ENCODE results near the gene SMIM38.

Gene SMIM38

GRCh38 chr11:69178819-69179482 is 23.2 kb downstream of the SMIM38 start:
- DNase-seq (ENCODE audit: low read depth): no peak
- no peak overlapping the region for H3K4me3 ChIP-seq (ENCODE audit: control insufficient read depth, low read depth, low read length)
- TF ChIP-seq, protein P1, sequence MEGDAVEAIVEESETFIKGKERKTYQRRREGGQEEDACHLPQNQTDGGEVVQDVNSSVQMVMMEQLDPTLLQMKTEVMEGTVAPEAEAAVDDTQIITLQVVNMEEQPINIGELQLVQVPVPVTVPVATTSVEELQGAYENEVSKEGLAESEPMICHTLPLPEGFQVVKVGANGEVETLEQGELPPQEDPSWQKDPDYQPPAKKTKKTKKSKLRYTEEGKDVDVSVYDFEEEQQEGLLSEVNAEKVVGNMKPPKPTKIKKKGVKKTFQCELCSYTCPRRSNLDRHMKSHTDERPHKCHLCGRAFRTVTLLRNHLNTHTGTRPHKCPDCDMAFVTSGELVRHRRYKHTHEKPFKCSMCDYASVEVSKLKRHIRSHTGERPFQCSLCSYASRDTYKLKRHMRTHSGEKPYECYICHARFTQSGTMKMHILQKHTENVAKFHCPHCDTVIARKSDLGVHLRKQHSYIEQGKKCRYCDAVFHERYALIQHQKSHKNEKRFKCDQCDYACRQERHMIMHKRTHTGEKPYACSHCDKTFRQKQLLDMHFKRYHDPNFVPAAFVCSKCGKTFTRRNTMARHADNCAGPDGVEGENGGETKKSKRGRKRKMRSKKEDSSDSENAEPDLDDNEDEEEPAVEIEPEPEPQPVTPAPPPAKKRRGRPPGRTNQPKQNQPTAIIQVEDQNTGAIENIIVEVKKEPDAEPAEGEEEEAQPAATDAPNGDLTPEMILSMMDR (conservative IDR thresholded peaks at IDR 0.05; ENCODE audit: control insufficient read depth, insufficient read depth, low read depth, low read length): no peak

- no peak for DNase-seq (ENCODE audit: low read depth)
- TF ChIP-seq, protein P1 (conservative IDR thresholded peaks at IDR 0.05; ENCODE audit: control insufficient read depth, insufficient read depth, low read depth, low read length): no peak
- H3K4me3 ChIP-seq (ENCODE audit: control insufficient read depth, low read depth, low read length): no peak overlapping the region
These were observed 24.5 kb downstream of the SMIM38 start for GRCh38 chr11:69180226-69180625.

GRCh38 chr11:69180726-69181125 is 25.0 kb downstream of the SMIM38 start:
- TF ChIP-seq, protein P1 (conservative IDR thresholded peaks at IDR 0.05; ENCODE audit: control insufficient read depth, insufficient read depth, low read depth, low read length): no peak
- H3K4me3 ChIP-seq (ENCODE audit: control insufficient read depth, low read depth, low read length): no peak overlapping the region
- DNase-seq (ENCODE audit: low read depth): no peak

DNA sequence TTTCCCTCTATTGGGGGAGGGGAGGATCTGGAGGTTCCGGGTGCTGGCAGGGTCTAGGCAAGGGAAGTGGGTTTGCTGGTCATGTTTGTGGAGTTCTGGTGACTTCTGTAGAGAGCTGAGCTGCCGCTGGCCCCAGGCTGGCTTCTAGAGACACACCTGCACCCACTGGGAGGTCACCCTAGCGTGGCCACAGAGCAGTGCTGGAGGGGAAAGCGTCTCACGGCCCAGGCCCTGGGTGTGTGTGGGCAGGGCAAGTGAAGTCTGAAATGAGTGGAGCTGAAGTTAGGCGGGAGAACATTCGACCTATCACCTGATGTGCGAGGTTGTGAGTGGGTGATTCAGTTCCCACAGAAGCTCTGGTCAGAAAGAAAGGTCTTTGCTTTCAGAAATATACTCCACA is 27.9 kb downstream of the SMIM38 start:
- TF ChIP-seq, protein P1 (conservative IDR thresholded peaks at IDR 0.05; ENCODE audit: control insufficient read depth, insufficient read depth, low read depth, low read length): no peak
- no peak for DNase-seq (ENCODE audit: low read depth)
- H3K4me3 ChIP-seq (ENCODE audit: control insufficient read depth, low read depth, low read length): no peak overlapping the region

DNA sequence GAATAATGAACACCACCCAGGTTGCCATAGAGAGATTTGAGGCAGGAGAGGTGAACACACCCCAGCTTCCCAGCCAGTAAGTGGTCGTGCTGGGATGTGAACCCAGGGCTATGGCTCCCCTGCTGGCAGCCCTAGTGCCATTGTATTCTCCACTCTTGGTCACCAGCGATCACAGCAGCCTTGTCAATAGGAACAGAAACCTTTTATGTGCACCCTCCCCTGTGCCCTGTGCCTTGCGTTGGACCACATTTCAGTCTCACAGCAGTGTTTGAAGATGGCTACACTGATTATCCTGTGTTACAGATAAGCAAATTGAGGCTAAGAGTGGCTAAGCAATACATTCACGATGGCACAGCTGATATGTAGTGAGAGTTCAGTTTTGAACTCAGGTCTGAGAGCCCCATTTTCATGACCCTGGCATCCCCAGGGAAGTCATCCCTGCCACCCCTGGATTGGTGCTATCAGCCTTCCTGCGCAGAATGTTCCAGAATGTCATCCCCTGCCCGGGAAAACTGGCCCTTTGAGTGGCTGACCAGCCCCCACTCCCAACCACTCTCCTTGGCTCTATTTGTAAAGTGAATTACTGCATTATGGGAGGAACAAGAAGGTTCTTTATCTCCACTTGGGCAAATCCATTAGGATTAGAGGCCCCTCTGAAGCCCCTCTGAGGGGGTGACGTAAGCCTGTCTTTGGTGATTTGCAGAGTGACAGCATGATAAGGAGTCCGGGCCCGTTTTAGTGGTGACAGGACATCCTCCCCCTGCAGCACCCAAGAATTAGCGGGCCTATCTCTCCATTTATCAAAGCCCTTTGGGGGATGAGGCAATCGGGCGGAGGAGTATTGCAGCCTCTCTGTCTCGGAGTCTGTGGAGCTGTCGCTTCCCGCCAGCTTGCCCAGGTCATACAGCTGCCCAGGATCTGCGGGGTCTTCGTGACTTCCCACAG is 30.9 kb downstream of the SMIM38 start:
- TF ChIP-seq, protein P1 (conservative IDR thresholded peaks at IDR 0.05; ENCODE audit: control insufficient read depth, insufficient read depth, low read depth, low read length): no peak
- H3K4me3 ChIP-seq (ENCODE audit: control insufficient read depth, low read depth, low read length): no peak overlapping the region
- no peak for DNase-seq (ENCODE audit: low read depth)

DNA sequence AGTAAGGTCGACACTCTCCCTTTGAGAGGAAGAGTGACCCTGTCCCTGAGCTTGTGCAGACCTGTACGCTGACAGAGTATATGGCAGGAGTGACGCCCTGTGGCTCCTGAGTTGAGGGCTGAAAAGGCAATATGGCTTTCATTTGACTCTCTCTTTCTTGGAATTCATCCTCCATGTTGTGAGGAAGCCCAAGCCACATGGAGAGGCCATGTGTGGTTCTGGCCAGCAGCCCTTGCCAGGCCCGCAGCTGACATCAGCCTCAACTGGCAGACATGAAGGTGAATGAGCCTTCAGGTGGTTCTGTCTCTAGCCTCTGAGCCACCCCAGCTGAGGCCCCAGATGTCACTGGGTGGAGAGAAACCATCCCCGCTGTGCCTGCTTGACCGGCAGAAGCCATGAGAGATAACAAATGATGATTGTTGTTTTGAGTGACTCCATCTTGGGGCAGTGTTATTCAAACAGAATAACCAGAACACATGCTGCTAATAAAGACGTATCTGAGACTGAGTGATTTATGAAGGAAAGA is 31.9 kb downstream of the SMIM38 start:
- DNase-seq (ENCODE audit: low read depth): no peak

More for the DNA sequence above, 31.9 kb downstream of the SMIM38 start:
- no peak overlapping the region for H3K4me3 ChIP-seq (ENCODE audit: control insufficient read depth, low read depth, low read length)
- TF ChIP-seq, protein P1 (conservative IDR thresholded peaks at IDR 0.05; ENCODE audit: control insufficient read depth, insufficient read depth, low read depth, low read length): no peak
